Daoy (cell line): ENCODE measurements around the gene GALNS. TPM values are rescaled to one million over a fixed set of nuclear protein-coding genes. Genes with fewer than 3 reads are reported as not detected.
"Not testable (repeated sequence)": the region's sequence is repeated elsewhere in the genome, so short reads cannot be mapped to it uniquely, and the experiment has no call there.

Source experiments
- DNase-seq: peaks from one replicate; pipeline ENCODE4 v3.0.0-alpha.2; 2015; ENCODE audit warnings: low read depth
- total RNA-seq: library from RNA; depleted of rRNA; stranded (reverse); fragments of >200 nt; shearing (Covaris generic); gene quantifications from 2 replicates; pipeline ENCODE4 v1.2.3, GENCODE V29; 2014

The GALNS gene
- total RNA-seq, 1 experiment from 2014 or later: 4.5 TPM

GRCh38 chr16:88805340-88805715 lies 51.4 kb downstream of the GALNS start:
- DNase-seq: no peak

GRCh38 chr16:88804552-88805339 lies 52.0 kb downstream of the GALNS start:
- DNase-seq: no peak

GRCh38 chr16:88804173-88804551 lies 52.6 kb downstream of the GALNS start:
- DNase-seq: no peak

- DNase-seq: peak; percentile 85
Measured at GRCh38 chr16:88803264-88803987, 53.3 kb downstream of the GALNS start, which contains the start of gene CDT1. Gene CDT1, plus strand, starts transcription at chr16:88803789. Its CDS starts 43 bp downstream, at chr16:88803832.

GRCh38 chr16:88800277-88800592 lies 56.5 kb downstream of the GALNS start:
- DNase-seq: no peak

GRCh38 chr16:88799569-88800276 lies 57.0 kb downstream of the GALNS start:
- no peak for DNase-seq

GRCh38 chr16:88798772-88799455 lies 57.8 kb downstream of the GALNS start:
- DNase-seq: no peak

- no peak for DNase-seq
Measured at GRCh38 chr16:88798073-88798472, 58.7 kb downstream of the GALNS start.

GRCh38 chr16:88796278-88796677 lies 60.5 kb downstream of the GALNS start:
- no peak for DNase-seq

- no peak for DNase-seq
Measured at GRCh38 chr16:88793251-88793954, 63.3 kb downstream of the GALNS start.

- no peak for DNase-seq
Measured at GRCh38 chr16:88792668-88793250, 64.0 kb downstream of the GALNS start.

GRCh38 chr16:88792078-88792550 lies 64.6 kb downstream of the GALNS start:
- peak; percentile 77 for DNase-seq

- DNase-seq: peak; percentile 68
Measured at GRCh38 chr16:88790312-88791211, 66.2 kb downstream of the GALNS start.

GRCh38 chr16:88789594-88789993 lies 67.2 kb downstream of the GALNS start:
- no peak for DNase-seq

GRCh38 chr16:88788749-88789148 lies 68.0 kb downstream of the GALNS start:
- DNase-seq: not testable (repeated sequence)

GRCh38 chr16:88787579-88788314 lies 69.0 kb downstream of the GALNS start:
- DNase-seq: no peak

GRCh38 chr16:88785106-88785924 lies 71.4 kb downstream of the GALNS start, which contains the start of gene PIEZO1:
Gene PIEZO1, minus strand, starts transcription at chr16:88785220. Its CDS starts 256 bp downstream, at chr16:88784964.
- DNase-seq: peak; percentile 69

- DNase-seq: no peak
Measured at GRCh38 chr16:88784856-88785105, 72.0 kb downstream of the GALNS start.
